SK-N-SH treated with all-trans-retinoic acid at 6 μM for 48 hours (cell line): ENCODE data around the gene NUCB1.
A peak's percentile ranks its signal among the peaks of the same experiment; 100 is the strongest.
"Not testable (repeated sequence)": the region's sequence is repeated elsewhere in the genome, so short reads cannot be mapped to it uniquely, and the experiment has no call there.

Source experiments
- ATAC-seq: fragments of 200-7000 bp; cut with Tn5 transposase; 3 replicates; pipeline ENCODE4 v1.9.1; 2020; ENCODE audit warnings: mild to moderate bottlenecking, moderate library complexity
- ARNTL ChIP-seq: fragments of 450-650 bp; formaldehyde crosslinking; IDR thresholded peaks from 2 replicates; pipeline ENCODE4 v1.5.0; 2020; ENCODE audit warnings: low read depth, mild to moderate bottlenecking, moderate library complexity, borderline replicate concordance
- BACH2 ChIP-seq: fragments of 250-450 bp; sonication (Bioruptor Pico); IDR thresholded peaks from 2 replicates; pipeline ENCODE4 v1.9.0; 2021; ENCODE audit warnings: mild to moderate bottlenecking, borderline replicate concordance
- CSDC2 ChIP-seq: fragments of 250-450 bp; sonication (Bioruptor Pico); IDR thresholded peaks from 2 replicates; pipeline ENCODE4 v1.5.0; 2020; ENCODE audit warnings: mild to moderate bottlenecking, moderate library complexity
- ESRRG ChIP-seq: fragments of 250-450 bp; sonication (Bioruptor Pico); IDR thresholded peaks from 2 replicates; pipeline ENCODE4 v1.6.1; 2021; ENCODE audit warnings: mild to moderate bottlenecking
- GLIS3 ChIP-seq: fragments of 250-450 bp; sonication (Bioruptor Pico); IDR thresholded peaks from 2 replicates; pipeline ENCODE4 v1.5.0; 2020; ENCODE audit warnings: mild to moderate bottlenecking, moderate library complexity
- OSR1 ChIP-seq: fragments of 250-450 bp; sonication (Bioruptor Pico); IDR thresholded peaks from 2 replicates; pipeline ENCODE4 v1.8.0; 2022; ENCODE audit warnings: moderate library complexity, mild to moderate bottlenecking, inconsistent platforms
- PPARA ChIP-seq: fragments of 250-450 bp; sonication (Bioruptor Pico); IDR thresholded peaks from 2 replicates; pipeline ENCODE4 v1.5.0; 2020; ENCODE audit warnings: mild to moderate bottlenecking, borderline replicate concordance
- RARB ChIP-seq: fragments of 250-450 bp; sonication (Bioruptor Pico); IDR thresholded peaks from 2 replicates; pipeline ENCODE4 v1.8.0; 2021; ENCODE audit warnings: mild to moderate bottlenecking, moderate library complexity
- SNAI2 ChIP-seq: fragments of 250-450 bp; sonication (Bioruptor Pico); IDR thresholded peaks from 2 replicates; pipeline ENCODE4 v1.5.0; 2020; ENCODE audit warnings: mild to moderate bottlenecking, moderate library complexity
- TCF4 ChIP-seq: fragments of 250-450 bp; sonication (Bioruptor Pico); IDR thresholded peaks from 2 replicates; pipeline ENCODE4 v1.8.0; 2021; ENCODE audit warnings: mild to moderate bottlenecking, moderate library complexity, borderline replicate concordance
- TOX ChIP-seq: fragments of 250-450 bp; sonication (Bioruptor Pico); IDR thresholded peaks from 2 replicates; pipeline ENCODE4 v1.8.0; 2021; ENCODE audit warnings: mild to moderate bottlenecking, moderate library complexity, borderline replicate concordance
- ZFP3 ChIP-seq: fragments of 250-450 bp; sonication (Bioruptor Pico); IDR thresholded peaks from 2 replicates; pipeline ENCODE4 v1.5.0; 2020; ENCODE audit warnings: mild to moderate bottlenecking, moderate library complexity
- ZFP30 ChIP-seq: fragments of 450-650 bp; formaldehyde crosslinking; IDR thresholded peaks from 2 replicates; pipeline ENCODE4 v1.5.0; 2022; ENCODE audit warnings: mild to moderate bottlenecking, moderate library complexity
- ZNF565 ChIP-seq: fragments of 450-650 bp; formaldehyde crosslinking; conservative IDR thresholded peaks from 2 replicates; pipeline ENCODE4 v1.5.0; 2020; ENCODE audit warnings: low read depth, mild to moderate bottlenecking, moderate library complexity
- ZNF70 ChIP-seq: fragments of 450-650 bp; formaldehyde crosslinking; IDR thresholded peaks from 2 replicates; pipeline ENCODE4 v1.5.0; 2020; ENCODE audit warnings: mild to moderate bottlenecking, moderate library complexity
- ZNF8 ChIP-seq: fragments of 450-650 bp; formaldehyde crosslinking; IDR thresholded peaks from 2 replicates; pipeline ENCODE4 v1.5.0; 2020; ENCODE audit warnings: mild to moderate bottlenecking, moderate library complexity
- TF ChIP-seq, protein P1 (sequence below): fragments of 250-450 bp; sonication (Bioruptor Pico); IDR thresholded peaks from 2 replicates; pipeline ENCODE4 v1.5.0; 2020; ENCODE audit warnings: mild to moderate bottlenecking, moderate library complexity
- TF ChIP-seq, protein P2 (sequence below): fragments of 250-450 bp; sonication (Bioruptor Pico); IDR thresholded peaks from 2 replicates; pipeline ENCODE4 v1.8.0; 2020; ENCODE audit warnings: mild to moderate bottlenecking, moderate library complexity, borderline replicate concordance
- TF ChIP-seq, protein P3 (sequence below): fragments of 250-450 bp; sonication (Bioruptor Pico); IDR thresholded peaks from 2 replicates; pipeline ENCODE4 v1.5.1; 2020; ENCODE audit warnings: low read depth, mild to moderate bottlenecking, moderate library complexity
- TF ChIP-seq, protein P4 (sequence below): fragments of 250-450 bp; sonication (Bioruptor Pico); IDR thresholded peaks from 2 replicates; pipeline ENCODE4 v1.5.1; 2021; ENCODE audit warnings: mild to moderate bottlenecking, moderate library complexity

NUCB1 gene

GRCh38 chr19:48900477-48901406, 630 bp downstream of the NUCB1 start:
- no peak for TF ChIP-seq ARNTL (CRISPR knock-in tag)
- TF ChIP-seq, protein P1, sequence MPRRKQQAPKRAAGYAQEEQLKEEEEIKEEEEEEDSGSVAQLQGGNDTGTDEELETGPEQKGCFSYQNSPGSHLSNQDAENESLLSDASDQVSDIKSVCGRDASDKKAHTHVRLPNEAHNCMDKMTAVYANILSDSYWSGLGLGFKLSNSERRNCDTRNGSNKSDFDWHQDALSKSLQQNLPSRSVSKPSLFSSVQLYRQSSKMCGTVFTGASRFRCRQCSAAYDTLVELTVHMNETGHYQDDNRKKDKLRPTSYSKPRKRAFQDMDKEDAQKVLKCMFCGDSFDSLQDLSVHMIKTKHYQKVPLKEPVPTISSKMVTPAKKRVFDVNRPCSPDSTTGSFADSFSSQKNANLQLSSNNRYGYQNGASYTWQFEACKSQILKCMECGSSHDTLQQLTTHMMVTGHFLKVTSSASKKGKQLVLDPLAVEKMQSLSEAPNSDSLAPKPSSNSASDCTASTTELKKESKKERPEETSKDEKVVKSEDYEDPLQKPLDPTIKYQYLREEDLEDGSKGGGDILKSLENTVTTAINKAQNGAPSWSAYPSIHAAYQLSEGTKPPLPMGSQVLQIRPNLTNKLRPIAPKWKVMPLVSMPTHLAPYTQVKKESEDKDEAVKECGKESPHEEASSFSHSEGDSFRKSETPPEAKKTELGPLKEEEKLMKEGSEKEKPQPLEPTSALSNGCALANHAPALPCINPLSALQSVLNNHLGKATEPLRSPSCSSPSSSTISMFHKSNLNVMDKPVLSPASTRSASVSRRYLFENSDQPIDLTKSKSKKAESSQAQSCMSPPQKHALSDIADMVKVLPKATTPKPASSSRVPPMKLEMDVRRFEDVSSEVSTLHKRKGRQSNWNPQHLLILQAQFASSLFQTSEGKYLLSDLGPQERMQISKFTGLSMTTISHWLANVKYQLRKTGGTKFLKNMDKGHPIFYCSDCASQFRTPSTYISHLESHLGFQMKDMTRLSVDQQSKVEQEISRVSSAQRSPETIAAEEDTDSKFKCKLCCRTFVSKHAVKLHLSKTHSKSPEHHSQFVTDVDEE (CRISPR knock-in tag), result no peak
- ATAC-seq, result peak; percentile 61

- ATAC-seq, result not testable (repeated sequence)
Measured at GRCh38 chr19:48902291-48902690, 2.2 kb downstream of the NUCB1 start.

DNA sequence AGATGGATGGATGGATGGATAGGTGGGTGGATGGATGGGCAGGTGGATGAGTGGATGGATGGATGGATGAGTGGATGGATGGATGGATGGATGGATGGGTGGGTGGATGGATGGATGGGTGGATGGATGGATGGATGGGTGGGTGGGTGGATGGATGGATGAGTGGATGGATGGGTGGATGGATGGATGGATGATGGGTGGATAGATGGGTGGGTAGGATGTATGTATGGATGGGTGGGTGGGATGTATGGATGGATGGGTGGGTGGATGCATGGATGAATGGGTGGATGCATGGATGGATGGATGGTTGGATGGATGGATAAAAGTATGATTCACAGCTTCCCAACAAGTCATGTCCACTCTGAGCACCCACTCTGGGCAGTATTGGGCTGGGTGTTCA, 3.7 kb downstream of the NUCB1 start:
- ATAC-seq, result not testable (repeated sequence)

- TF ChIP-seq ZNF8 (no peak), ZFP3 (no peak)
- ATAC-seq, result no peak
Measured at GRCh38 chr19:48905664-48906063, 5.6 kb downstream of the NUCB1 start.

DNA sequence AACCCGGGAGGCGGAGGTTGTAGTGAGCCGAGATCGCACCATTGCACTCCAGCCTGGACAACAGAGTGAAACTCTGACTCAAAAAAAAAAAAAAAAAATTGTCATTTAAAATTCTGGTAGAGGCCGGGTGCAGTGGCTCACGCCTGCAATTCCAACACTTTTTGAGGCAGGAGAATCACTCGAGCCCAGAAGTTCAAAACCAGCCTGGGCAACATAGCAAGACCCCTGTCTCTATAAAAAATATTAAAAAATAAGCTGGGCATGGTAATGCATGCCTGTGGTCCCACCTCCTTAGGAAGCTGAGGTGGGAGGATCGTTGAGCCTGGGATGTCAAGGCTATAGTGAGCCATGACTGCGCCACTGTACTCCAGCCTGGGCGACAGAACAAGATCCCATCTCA, 6.2 kb downstream of the NUCB1 start:
- TF ChIP-seq ZFP3 (no peak), ZNF70 (no peak), BACH2 (no peak), CSDC2 (CRISPR knock-in tag) (no peak), ZFP30 (CRISPR knock-in tag) (no peak), OSR1 (CRISPR knock-in tag) (no peak), ESRRG (CRISPR knock-in tag) (no peak), RARB (CRISPR knock-in tag) (no peak), ARNTL (CRISPR knock-in tag) (no peak), SNAI2 (CRISPR knock-in tag) (no peak), TCF4 (CRISPR knock-in tag) (no peak), PPARA (CRISPR knock-in tag) (no peak), ZNF565 (no peak), TOX (CRISPR knock-in tag) (no peak), GLIS3 (CRISPR knock-in tag) (no peak)
- TF ChIP-seq, protein P2, sequence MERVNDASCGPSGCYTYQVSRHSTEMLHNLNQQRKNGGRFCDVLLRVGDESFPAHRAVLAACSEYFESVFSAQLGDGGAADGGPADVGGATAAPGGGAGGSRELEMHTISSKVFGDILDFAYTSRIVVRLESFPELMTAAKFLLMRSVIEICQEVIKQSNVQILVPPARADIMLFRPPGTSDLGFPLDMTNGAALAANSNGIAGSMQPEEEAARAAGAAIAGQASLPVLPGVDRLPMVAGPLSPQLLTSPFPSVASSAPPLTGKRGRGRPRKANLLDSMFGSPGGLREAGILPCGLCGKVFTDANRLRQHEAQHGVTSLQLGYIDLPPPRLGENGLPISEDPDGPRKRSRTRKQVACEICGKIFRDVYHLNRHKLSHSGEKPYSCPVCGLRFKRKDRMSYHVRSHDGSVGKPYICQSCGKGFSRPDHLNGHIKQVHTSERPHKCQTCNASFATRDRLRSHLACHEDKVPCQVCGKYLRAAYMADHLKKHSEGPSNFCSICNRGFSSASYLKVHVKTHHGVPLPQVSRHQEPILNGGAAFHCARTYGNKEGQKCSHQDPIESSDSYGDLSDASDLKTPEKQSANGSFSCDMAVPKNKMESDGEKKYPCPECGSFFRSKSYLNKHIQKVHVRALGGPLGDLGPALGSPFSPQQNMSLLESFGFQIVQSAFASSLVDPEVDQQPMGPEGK (CRISPR knock-in tag), result no peak
- TF ChIP-seq, protein P3, sequence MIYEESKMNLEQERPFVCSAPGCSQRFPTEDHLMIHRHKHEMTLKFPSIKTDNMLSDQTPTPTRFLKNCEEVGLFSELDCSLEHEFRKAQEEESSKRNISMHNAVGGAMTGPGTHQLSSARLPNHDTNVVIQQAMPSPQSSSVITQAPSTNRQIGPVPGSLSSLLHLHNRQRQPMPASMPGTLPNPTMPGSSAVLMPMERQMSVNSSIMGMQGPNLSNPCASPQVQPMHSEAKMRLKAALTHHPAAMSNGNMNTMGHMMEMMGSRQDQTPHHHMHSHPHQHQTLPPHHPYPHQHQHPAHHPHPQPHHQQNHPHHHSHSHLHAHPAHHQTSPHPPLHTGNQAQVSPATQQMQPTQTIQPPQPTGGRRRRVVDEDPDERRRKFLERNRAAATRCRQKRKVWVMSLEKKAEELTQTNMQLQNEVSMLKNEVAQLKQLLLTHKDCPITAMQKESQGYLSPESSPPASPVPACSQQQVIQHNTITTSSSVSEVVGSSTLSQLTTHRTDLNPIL, result no peak
- ATAC-seq, result no peak

DNA sequence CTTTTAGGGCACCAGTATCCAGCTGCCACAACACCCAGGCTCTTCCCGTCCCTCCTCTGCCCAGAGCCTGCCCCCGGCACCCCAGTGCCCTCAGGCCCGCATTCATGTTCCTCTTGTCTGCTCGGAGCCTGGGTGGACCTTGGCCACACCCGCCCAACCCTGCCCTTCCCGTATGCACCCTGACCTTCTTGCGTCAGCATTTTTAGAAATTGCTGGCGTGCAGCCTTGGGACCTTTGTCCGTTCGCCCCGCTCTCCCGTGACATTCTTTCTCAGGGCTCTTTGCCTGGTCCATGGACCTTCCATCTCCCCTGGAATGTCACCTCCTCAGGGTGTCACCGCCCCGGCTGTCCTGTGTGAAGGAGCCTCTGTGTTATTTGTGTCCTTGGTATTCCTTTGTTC, 7.6 kb downstream of the NUCB1 start:
- ATAC-seq, result no peak
- TF ChIP-seq, protein P1 (CRISPR knock-in tag), result no peak
- TF ChIP-seq ZFP30 (CRISPR knock-in tag) (no peak), RARB (CRISPR knock-in tag) (no peak), OSR1 (CRISPR knock-in tag) (no peak)
- TF ChIP-seq, protein P4, sequence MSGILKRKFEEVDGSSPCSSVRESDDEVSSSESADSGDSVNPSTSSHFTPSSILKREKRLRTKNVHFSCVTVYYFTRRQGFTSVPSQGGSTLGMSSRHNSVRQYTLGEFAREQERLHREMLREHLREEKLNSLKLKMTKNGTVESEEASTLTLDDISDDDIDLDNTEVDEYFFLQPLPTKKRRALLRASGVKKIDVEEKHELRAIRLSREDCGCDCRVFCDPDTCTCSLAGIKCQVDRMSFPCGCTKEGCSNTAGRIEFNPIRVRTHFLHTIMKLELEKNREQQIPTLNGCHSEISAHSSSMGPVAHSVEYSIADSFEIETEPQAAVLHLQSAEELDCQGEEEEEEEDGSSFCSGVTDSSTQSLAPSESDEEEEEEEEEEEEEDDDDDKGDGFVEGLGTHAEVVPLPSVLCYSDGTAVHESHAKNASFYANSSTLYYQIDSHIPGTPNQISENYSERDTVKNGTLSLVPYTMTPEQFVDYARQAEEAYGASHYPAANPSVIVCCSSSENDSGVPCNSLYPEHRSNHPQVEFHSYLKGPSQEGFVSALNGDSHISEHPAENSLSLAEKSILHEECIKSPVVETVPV (CRISPR knock-in tag), result no peak
- TF ChIP-seq, protein P3, result no peak
- TF ChIP-seq, all 23 proteins: peak for 0
